Adrenal gland (tissue), 12 donors: ENCODE data around the gene LPCAT3. TPM values are rescaled to one million over a fixed set of nuclear protein-coding genes. Genes with fewer than 3 reads are reported as not detected.
A peak's percentile ranks its signal among the peaks of the same experiment; 100 is the strongest.

Experiments used
- DNase-seq, 7 donors: peaks; one replicate each; pipeline ENCODE4 v3.0.0-alpha.2; 2019 to 2020
- H3K27ac ChIP-seq, 5 donors: fragments of 200-600 bp; sonication (generic) in 4 of 5; 1 replicate in 3 of 5; 2 replicates in 2 of 5; pipeline versions ENCODE4 v1.5.1 to v1.8.0; 2016 to 2020; ENCODE audit warnings: mild to moderate bottlenecking in 1 of 5
- H3K27me3 ChIP-seq: fragments of 200-600 bp; 2 replicates; pipeline ENCODE4 v1.8.0; 2021
- H3K36me3 ChIP-seq, 2 donors: fragments of 200-600 bp; replicated peaks in 1 of 2; 1 replicate in 1 of 2; 2 replicates in 1 of 2; pipeline versions ENCODE4 v1.5.1 to v1.8.0; 2018 to 2022
- H3K4me1 ChIP-seq, 2 donors: fragments of 200-600 bp; replicated peaks in 1 of 2; 1 replicate in 1 of 2; 2 replicates in 1 of 2; pipeline versions ENCODE4 v1.5.1 to v1.8.0; 2018 to 2021
- H3K4me3 ChIP-seq, 4 donors: fragments of 200-600 bp; sonication (generic) in 3 of 4; one replicate each; pipeline ENCODE4 v1.5.1; 2016 to 2018
- H3K9me3 ChIP-seq, 3 donors: fragments of 200-600 bp; sonication (generic) in 1 of 3; replicated peaks in 1 of 3; 1 replicate in 2 of 3; 2 replicates in 1 of 3; pipeline versions ENCODE4 v1.5.1 to v1.8.0; 2016 to 2021
- POLR2A ChIP-seq, 2 donors: fragments of 450-650 bp; IDR thresholded peaks; one replicate each; pipeline ENCODE4 v1.6.1; 2017; ENCODE audit warnings: antibody characterized with exemption in 2 of 2, mild to moderate bottlenecking in 2 of 2, moderate library complexity in 1 of 2
- WGBS, 4 donors: extraction: QIAGEN DNeasy Blood & Tissue Kit in 2 of 4; methylation state at CpG; one replicate each; pipeline versions ENCODE4 v1.1.5 to v1.1.7; 2013 to 2017; 5-methylcytosine and 5-hydroxymethylcytosine counted together
- intact Hi-C, 2 donors: fragments of 100-400 bp; cut with DNase I; formaldehyde crosslinking; loops; one replicate each; pipeline versions ENCODE4 v1.14.1 to v1.15.0; 2022 to 2023
- polyA plus RNA-seq, 3 donors: library from polyadenylated mRNA; stranded (reverse); fragments of 200-250 nt in 2 of 3; fragments of 350-450 nt in 1 of 3; fragmentation: Illumina TruSeq in 1 of 3; extraction: RNeasy Lipid Tissue Mini Kit (QIAGEN cat#74804) in 1 of 3; gene quantifications; one replicate each; pipeline ENCODE4 v1.2.3, GENCODE V29; 2013 to 2014
- total RNA-seq, 9 donors: library from RNA; depleted of rRNA in 4 of 9; stranded (reverse); fragments of >200 nt in 4 of 9; fragments of 120-200 nt in 1 of 9; fragmentation: NEBNext Ultra II Directional in 1 of 9; extraction: Animal tissue kit (Norgen Biotek cat#: 25700) in 1 of 9; gene quantifications; one replicate each; pipeline versions ENCODE4 v1.1.0 to v1.2.4, GENCODE V29; 2013 to 2023
- TF ChIP-seq, protein P1 (sequence below), 6 experiments: fragments of 450-650 bp in 4 of 6; fragments of 200-600 bp in 2 of 6; sonication (generic) in 1 of 6; IDR thresholded peaks; 1 replicate in 5 of 6; 2 replicates in 1 of 6; pipeline versions ENCODE4 v1.5.1 to v1.8.0; 2016 to 2021; ENCODE audit warnings: antibody characterized with exemption in 6 of 6, mild to moderate bottlenecking in 2 of 6, moderate library complexity in 1 of 6
- donor health status: healthy with polysubstance abuse.
- donor health status: Bipolar disorder and iron deficiency.
- donor health status: DM: yes; HTN: yes; CAD: no.
- donor health status: DM: no; HTN: no; CAD: no.
- donor health status: DM: no; HTN: no; CAD: no.
- donor health status: DM: yes; HTN: yes; CAD: no.

Gene LPCAT3
- total and polyA plus RNA-seq, 12 donors: 28.5 to 146 (median 74.0) TPM

DNA sequence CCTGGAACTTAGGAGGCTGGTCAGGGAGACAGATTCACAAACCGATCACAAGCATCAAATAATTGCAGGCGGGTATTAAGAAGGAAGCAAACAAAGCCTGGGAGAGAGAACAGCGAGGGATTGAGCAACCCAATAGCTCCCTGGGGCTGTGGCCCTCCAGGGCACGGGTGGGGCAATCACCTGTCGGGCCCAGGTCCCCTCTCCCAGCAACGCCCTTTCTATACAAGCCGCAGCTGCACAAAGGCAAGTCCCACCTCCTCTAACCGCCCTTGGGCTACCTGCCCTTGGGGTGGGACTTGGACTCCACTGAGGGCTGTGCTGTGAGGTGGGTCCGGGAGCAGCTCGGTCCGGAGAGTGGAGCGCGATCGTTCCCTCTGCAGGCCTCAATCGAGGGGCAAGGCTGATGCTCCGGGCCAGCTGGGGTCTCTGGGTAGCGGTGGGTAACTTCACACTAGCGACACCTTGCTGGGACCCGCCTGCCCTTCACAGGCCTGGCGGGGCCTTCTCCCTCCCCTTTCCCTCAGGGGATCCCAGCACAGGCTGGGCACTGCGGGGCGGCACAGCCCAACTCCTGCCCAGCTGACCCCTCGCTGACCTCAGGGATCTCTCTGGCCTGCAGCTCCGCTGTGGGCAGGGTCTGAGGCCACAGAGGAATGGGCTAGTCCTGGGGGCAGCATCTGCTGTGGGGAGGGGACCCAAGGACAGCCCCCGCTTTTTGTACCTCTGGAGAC lies 55.8 kb downstream of the LPCAT3 start:
- intact Hi-C loops: loop anchor here in 1 of 2 donors (10.0 kb wide), 1 partner anchor 152 kb away; no protein-coding TSS in a partner anchor
- TF ChIP-seq, protein P1, sequence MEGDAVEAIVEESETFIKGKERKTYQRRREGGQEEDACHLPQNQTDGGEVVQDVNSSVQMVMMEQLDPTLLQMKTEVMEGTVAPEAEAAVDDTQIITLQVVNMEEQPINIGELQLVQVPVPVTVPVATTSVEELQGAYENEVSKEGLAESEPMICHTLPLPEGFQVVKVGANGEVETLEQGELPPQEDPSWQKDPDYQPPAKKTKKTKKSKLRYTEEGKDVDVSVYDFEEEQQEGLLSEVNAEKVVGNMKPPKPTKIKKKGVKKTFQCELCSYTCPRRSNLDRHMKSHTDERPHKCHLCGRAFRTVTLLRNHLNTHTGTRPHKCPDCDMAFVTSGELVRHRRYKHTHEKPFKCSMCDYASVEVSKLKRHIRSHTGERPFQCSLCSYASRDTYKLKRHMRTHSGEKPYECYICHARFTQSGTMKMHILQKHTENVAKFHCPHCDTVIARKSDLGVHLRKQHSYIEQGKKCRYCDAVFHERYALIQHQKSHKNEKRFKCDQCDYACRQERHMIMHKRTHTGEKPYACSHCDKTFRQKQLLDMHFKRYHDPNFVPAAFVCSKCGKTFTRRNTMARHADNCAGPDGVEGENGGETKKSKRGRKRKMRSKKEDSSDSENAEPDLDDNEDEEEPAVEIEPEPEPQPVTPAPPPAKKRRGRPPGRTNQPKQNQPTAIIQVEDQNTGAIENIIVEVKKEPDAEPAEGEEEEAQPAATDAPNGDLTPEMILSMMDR (IDR thresholded peaks at IDR 0.05): no peak
- TF ChIP-seq POLR2A (IDR thresholded peaks at IDR 0.05): no peak
- Histone ChIP-seq H3K36me3 (peaks cover 0 to 22% of the 10 kb centered on the region in 2 donors), H3K4me1 (peaks cover 24 to 46% of the 10 kb centered on the region in 2 donors), H3K4me3 (no peak overlapping the region), H3K9me3 (no peaks in the 10 kb centered on the region), H3K27me3 (no peaks in the 10 kb centered on the region), H3K27ac (peak overlapping the region; percentile 35 to 94 (median 77))
- 69 to 76% (median 73%) methylated on average over 19 to 25 of the region's 25 CpGs for WGBS, 4 donors
- peak in 4 of 7 donors; percentile 26 to 35 (median 31) for DNase-seq

DNA sequence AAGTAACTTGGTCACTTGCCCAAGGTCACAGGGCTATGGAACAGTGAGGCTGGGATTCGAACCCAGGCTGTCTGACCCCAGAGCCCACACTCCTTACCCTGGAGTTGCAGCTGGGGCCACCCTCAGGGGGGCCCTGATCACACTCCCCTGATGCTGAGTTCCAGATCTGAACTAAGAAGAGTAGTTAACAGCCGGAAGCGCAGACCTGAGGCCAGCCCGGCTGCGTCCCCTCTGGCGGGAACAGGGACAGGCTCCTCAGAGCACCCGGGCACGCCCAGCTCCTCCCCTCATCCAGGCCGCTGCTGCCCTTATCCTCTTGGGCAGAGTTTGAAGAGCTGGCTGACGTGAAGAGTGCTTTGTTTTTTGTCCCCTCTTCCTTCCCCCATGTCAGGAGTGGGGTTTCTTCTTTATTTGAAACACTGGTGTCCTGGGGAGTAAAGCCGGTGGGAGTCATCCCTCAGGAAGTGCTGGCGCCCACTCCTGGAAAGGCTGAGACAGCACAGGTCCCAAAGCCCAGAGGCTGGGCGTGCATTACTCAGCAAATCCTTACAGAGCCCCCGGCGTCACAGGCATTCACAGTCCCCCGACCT lies 56.5 kb downstream of the LPCAT3 start:
- intact Hi-C loops: loop anchor here in 1 of 2 donors (10.0 kb wide), 1 partner anchor 153 kb away; no protein-coding TSS in a partner anchor
- peak; percentile 40 to 84 (median 72) for DNase-seq
- Histone ChIP-seq H3K4me3 (no peak overlapping the region), H3K4me1 (peaks cover 24 to 49% of the 10 kb centered on the region in 2 donors), H3K27me3 (no peaks in the 10 kb centered on the region), H3K9me3 (no peaks in the 10 kb centered on the region), H3K27ac (peak overlapping the region; percentile 35 to 94 (median 77)), H3K36me3 (peaks cover 0 to 16% of the 10 kb centered on the region in 2 donors)
- 14 to 26% (median 23%) methylated on average over 13 to 16 of the region's 16 CpGs for WGBS, 4 donors
- TF ChIP-seq POLR2A (IDR thresholded peaks at IDR 0.05): no peak
- TF ChIP-seq, protein P1 (IDR thresholded peaks at IDR 0.05): peak; percentile 12 to 54 (median 28)

DNA sequence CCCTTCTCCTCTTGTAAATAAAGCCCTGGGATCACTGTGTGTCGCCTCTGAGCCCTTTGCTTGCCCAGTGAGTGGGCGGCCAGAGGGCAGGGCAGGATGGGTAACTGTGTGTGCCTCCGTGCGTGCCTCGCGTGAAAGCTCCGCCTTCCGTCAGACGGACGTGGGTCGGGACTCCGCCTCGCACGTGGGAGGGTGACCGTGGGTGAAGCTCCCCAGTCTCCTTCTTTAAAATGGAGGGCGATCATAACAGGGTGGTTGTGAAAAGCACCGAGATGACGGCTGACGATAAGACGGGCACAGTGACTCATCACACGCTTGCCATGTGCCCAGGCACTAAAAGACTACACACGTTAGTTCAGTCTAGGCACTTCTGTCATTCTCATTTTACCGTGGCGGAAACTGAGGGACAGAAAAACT lies 57.0 kb downstream of the LPCAT3 start:
- intact Hi-C loops: loop anchor here in 1 of 2 donors (10.0 kb wide), 1 partner anchor 154 kb away; no protein-coding TSS in a partner anchor
- H3K27me3 ChIP-seq: no peaks in the 10 kb centered on the region
- H3K9me3 ChIP-seq: no peaks in the 10 kb centered on the region
- peak overlapping the region; percentile 35 to 94 (median 77) for H3K27ac ChIP-seq
- DNase-seq: peak; percentile 73 to 92 (median 88)
- peak in 1 of 2 donors; percentile 60 for TF ChIP-seq POLR2A (IDR thresholded peaks at IDR 0.05)
- TF ChIP-seq, protein P1 (IDR thresholded peaks at IDR 0.05): no peak
- peaks cover 24 to 49% of the 10 kb centered on the region in 2 donors for H3K4me1 ChIP-seq
- 8 to 35% (median 24%) methylated on average over 10 to 24 of the region's 24 CpGs for WGBS, 4 donors
- no peak overlapping the region for H3K4me3 ChIP-seq
- peaks cover 0 to 11% of the 10 kb centered on the region in 2 donors for H3K36me3 ChIP-seq

DNA sequence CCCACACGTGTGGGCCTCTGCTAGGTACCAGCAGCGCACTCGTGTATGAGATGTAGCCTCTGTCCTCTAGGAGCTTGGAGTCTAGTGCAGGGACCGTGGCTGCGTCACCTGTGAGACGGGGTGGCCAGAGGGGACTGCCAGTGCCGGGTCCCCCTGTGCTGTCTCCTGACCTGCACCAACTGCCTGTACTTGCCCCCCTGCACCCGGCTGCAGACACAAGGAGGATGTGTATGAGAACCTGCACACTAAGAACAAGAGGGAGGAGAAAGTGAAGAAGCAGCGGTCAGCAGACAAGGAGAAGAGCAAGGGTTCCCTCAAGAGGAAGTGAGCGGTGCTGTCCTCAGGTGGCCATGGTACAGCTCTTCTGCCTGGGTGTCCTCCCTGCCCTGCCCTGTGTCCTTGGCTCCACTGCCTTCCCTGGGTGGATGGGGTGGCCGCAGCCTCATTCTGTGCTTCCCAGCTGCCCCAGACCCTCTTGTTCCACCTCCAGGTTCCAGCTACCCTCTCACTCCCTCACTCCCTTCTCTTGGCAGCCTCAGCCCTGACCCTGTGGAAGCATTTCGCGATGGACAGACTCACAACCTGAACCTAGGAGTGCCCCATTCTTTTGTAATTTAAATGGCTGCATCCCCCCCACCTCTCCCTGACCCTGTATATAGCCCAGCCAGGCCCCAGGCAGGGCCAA lies 57.5 kb downstream of the LPCAT3 start:
- no peaks in the 10 kb centered on the region for H3K9me3 ChIP-seq
- H3K27me3 ChIP-seq: no peaks in the 10 kb centered on the region
- no peak overlapping the region for H3K4me3 ChIP-seq
- intact Hi-C loops: loop anchor here in 1 of 2 donors (10.0 kb wide), 1 partner anchor 154 kb away; no protein-coding TSS in a partner anchor
- peak; percentile 36 to 73 (median 67) for DNase-seq
- peaks cover 24 to 49% of the 10 kb centered on the region in 2 donors for H3K4me1 ChIP-seq
- H3K27ac ChIP-seq: peak overlapping the region; percentile 35 to 94 (median 77)
- TF ChIP-seq, protein P1 (IDR thresholded peaks at IDR 0.05): peak in 4 of 6 experiments; percentile 23 to 50 (median 39)
- TF ChIP-seq POLR2A (IDR thresholded peaks at IDR 0.05): no peak
- 56 to 70% (median 63%) methylated on average over 9 to 13 of the region's 13 CpGs for WGBS, 4 donors
- peaks cover 0 to 5% of the 10 kb centered on the region in 2 donors for H3K36me3 ChIP-seq
